ENCODE data around the gene LIG3.

DNA sequence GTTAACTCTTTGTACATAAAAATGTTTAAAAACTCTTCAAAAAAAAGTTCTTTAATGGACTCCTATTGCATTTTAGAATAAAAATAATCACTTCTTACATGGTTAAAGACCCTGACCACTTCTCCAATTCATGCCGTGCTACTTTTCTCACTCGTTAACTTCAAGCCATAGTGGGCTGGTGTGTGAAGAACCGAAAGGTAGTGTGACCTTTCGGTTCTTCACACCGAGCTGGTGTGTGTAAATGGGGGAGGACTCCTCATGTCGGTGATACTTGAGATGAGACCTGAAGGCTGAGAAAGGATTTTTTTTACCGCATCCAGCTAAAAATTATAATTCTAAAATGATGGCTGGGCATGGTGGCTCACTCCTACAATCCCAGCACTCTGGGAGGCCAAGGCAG lies 61.1 kb downstream of the LIG3 start:
- TF ChIP-seq, protein P1, sequence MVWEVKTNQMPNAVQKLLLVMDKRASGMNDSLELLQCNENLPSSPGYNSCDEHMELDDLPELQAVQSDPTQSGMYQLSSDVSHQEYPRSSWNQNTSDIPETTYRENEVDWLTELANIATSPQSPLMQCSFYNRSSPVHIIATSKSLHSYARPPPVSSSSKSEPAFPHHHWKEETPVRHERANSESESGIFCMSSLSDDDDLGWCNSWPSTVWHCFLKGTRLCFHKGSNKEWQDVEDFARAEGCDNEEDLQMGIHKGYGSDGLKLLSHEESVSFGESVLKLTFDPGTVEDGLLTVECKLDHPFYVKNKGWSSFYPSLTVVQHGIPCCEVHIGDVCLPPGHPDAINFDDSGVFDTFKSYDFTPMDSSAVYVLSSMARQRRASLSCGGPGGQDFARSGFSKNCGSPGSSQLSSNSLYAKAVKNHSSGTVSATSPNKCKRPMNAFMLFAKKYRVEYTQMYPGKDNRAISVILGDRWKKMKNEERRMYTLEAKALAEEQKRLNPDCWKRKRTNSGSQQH (CRISPR knock-in tag; IDR thresholded peaks at IDR 0.05; ENCODE audit: low read depth), result no peak
- no peak for TF ChIP-seq HOXA3 (CRISPR knock-in tag; IDR thresholded peaks at IDR 0.05)
- no peak for TF ChIP-seq BHLHE40 (IDR thresholded peaks at IDR 0.05; ENCODE audit: low read length)
- TF ChIP-seq KLF9 (CRISPR knock-in tag; IDR thresholded peaks at IDR 0.05; ENCODE audit: low read depth), result no peak
- TF ChIP-seq, protein P2, sequence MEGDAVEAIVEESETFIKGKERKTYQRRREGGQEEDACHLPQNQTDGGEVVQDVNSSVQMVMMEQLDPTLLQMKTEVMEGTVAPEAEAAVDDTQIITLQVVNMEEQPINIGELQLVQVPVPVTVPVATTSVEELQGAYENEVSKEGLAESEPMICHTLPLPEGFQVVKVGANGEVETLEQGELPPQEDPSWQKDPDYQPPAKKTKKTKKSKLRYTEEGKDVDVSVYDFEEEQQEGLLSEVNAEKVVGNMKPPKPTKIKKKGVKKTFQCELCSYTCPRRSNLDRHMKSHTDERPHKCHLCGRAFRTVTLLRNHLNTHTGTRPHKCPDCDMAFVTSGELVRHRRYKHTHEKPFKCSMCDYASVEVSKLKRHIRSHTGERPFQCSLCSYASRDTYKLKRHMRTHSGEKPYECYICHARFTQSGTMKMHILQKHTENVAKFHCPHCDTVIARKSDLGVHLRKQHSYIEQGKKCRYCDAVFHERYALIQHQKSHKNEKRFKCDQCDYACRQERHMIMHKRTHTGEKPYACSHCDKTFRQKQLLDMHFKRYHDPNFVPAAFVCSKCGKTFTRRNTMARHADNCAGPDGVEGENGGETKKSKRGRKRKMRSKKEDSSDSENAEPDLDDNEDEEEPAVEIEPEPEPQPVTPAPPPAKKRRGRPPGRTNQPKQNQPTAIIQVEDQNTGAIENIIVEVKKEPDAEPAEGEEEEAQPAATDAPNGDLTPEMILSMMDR (CRISPR knock-in tag; IDR thresholded peaks at IDR 0.05), result no peak
- TF ChIP-seq CEBPB (IDR thresholded peaks at IDR 0.05; ENCODE audit: borderline replicate concordance, low read depth, low read length), result no peak
- TF ChIP-seq ESRRA (CRISPR knock-in tag; IDR thresholded peaks at IDR 0.05; ENCODE audit: low read depth), result no peak
- TF ChIP-seq, protein P3, sequence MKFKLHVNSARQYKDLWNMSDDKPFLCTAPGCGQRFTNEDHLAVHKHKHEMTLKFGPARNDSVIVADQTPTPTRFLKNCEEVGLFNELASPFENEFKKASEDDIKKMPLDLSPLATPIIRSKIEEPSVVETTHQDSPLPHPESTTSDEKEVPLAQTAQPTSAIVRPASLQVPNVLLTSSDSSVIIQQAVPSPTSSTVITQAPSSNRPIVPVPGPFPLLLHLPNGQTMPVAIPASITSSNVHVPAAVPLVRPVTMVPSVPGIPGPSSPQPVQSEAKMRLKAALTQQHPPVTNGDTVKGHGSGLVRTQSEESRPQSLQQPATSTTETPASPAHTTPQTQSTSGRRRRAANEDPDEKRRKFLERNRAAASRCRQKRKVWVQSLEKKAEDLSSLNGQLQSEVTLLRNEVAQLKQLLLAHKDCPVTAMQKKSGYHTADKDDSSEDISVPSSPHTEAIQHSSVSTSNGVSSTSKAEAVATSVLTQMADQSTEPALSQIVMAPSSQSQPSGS (CRISPR knock-in tag; IDR thresholded peaks at IDR 0.05), result no peak
- no peak for TF ChIP-seq ZNF616 (CRISPR knock-in tag; IDR thresholded peaks at IDR 0.05; ENCODE audit: low read depth)
- TF ChIP-seq YEATS2 (CRISPR knock-in tag; IDR thresholded peaks at IDR 0.05; ENCODE audit: borderline replicate concordance), result no peak
- TF ChIP-seq ZNF253 (CRISPR knock-in tag; IDR thresholded peaks at IDR 0.05; ENCODE audit: borderline replicate concordance), result no peak
- TF ChIP-seq HNF4G (IDR thresholded peaks at IDR 0.05; ENCODE audit: borderline replicate concordance, low read depth, low read length), result no peak
- no peak for TF ChIP-seq HNF4G (CRISPR knock-in tag; IDR thresholded peaks at IDR 0.05; ENCODE audit: borderline replicate concordance, low read depth)
- TF ChIP-seq JUND (CRISPR knock-in tag; IDR thresholded peaks at IDR 0.05), result no peak

Data from HepG2 (cell line).